ENCODE results near the gene ARHGEF25. TPM values are rescaled to one million over a fixed set of nuclear protein-coding genes. Genes with fewer than 3 reads are reported as not detected.

Gene ARHGEF25
- total RNA-seq, 1 donor from 2014 or later: 16.8 TPM

- H3K4me1 Mint-ChIP-seq (ENCODE audit: low read depth, unreplicated experiment): peaks cover 3% of the 10 kb centered on the region
- H4K20me1 ChIP-seq (ENCODE audit: insufficient read depth, low read length): peaks cover 14% of the 10 kb centered on the region
- H3K27ac Mint-ChIP-seq (ENCODE audit: unreplicated experiment): no peak overlapping the region
- FAIRE-seq (no peak), DNase-seq (ENCODE audit: low read depth) (no peak)
- no peaks in the 10 kb centered on the region for H3K79me2 ChIP-seq (ENCODE audit: insufficient read depth, low read length)
- H3K4me1 ChIP-seq (ENCODE audit: insufficient read depth, low read length): peaks cover 9% of the 10 kb centered on the region
- no peaks in the 10 kb centered on the region for H3K9me3 ChIP-seq (ENCODE audit: insufficient read depth, low read depth, low read length)
- H3K4me3 ChIP-seq (ENCODE audit: insufficient read depth, low read depth, low read length): no peak overlapping the region
- H3K9me3 Mint-ChIP-seq (ENCODE audit: unreplicated experiment): peaks cover 11% of the 10 kb centered on the region
- peaks cover 78% of the 10 kb centered on the region for H3K27me3 ChIP-seq (ENCODE audit: insufficient read depth, low read length)
- no peak overlapping the region for H2AFZ ChIP-seq (ENCODE audit: low read depth, low read length)
- H3K9ac ChIP-seq (ENCODE audit: low read length): no peak overlapping the region
- H3K4me2 ChIP-seq (ENCODE audit: low read length): no peak overlapping the region
- H3K27me3 Mint-ChIP-seq (ENCODE audit: low read depth, unreplicated experiment): peaks cover 92% of the 10 kb centered on the region
- peaks cover 26% of the 10 kb centered on the region for H3K36me3 Mint-ChIP-seq (ENCODE audit: low read depth, unreplicated experiment)
- no peak overlapping the region for H3K4me3 Mint-ChIP-seq (ENCODE audit: unreplicated experiment)
- TF ChIP-seq CTCF (IDR thresholded peaks at IDR 0.05; ENCODE audit: insufficient read depth, low read depth, low read length): no peak
- TF ChIP-seq EZH2 (IDR thresholded peaks at IDR 0.05; ENCODE audit: insufficient read depth, low read length): no peak
- no peak overlapping the region for H3K27ac ChIP-seq (ENCODE audit: low read depth, low read length)
- no peaks in the 10 kb centered on the region for H3K36me3 ChIP-seq (ENCODE audit: insufficient read depth, low read length)
Observed at GRCh38 chr12:57625261-57626032, 14.2 kb downstream of the ARHGEF25 start.

GRCh38 chr12:57626111-57626920, 15.1 kb downstream of the ARHGEF25 start:
- Histone ChIP-seq H3K4me3 (ENCODE audit: insufficient read depth, low read depth, low read length) (no peak overlapping the region), H3K9me3 (ENCODE audit: insufficient read depth, low read depth, low read length) (no peaks in the 10 kb centered on the region), H3K9ac (ENCODE audit: low read length) (no peak overlapping the region), H3K27ac (ENCODE audit: low read depth, low read length) (no peak overlapping the region), H2AFZ (ENCODE audit: low read depth, low read length) (no peak overlapping the region), H3K36me3 (ENCODE audit: insufficient read depth, low read length) (no peaks in the 10 kb centered on the region), H3K4me2 (ENCODE audit: low read length) (no peak overlapping the region), H3K27me3 (ENCODE audit: insufficient read depth, low read length) (peaks cover 77% of the 10 kb centered on the region), H4K20me1 (ENCODE audit: insufficient read depth, low read length) (peaks cover 9% of the 10 kb centered on the region), H3K79me2 (ENCODE audit: insufficient read depth, low read length) (no peaks in the 10 kb centered on the region), H3K4me1 (ENCODE audit: insufficient read depth, low read length) (peaks cover 3% of the 10 kb centered on the region)
- Mint-ChIP-seq H3K27me3 (ENCODE audit: low read depth, unreplicated experiment) (peaks cover 92% of the 10 kb centered on the region), H3K27ac (ENCODE audit: unreplicated experiment) (no peak overlapping the region), H3K4me3 (ENCODE audit: unreplicated experiment) (no peak overlapping the region), H3K36me3 (ENCODE audit: low read depth, unreplicated experiment) (peaks cover 23% of the 10 kb centered on the region), H3K9me3 (ENCODE audit: unreplicated experiment) (peaks cover 10% of the 10 kb centered on the region), H3K4me1 (ENCODE audit: low read depth, unreplicated experiment) (peaks cover under 1% of the 10 kb centered on the region)
- TF ChIP-seq EZH2 (IDR thresholded peaks at IDR 0.05; ENCODE audit: insufficient read depth, low read length) (no peak), CTCF (IDR thresholded peaks at IDR 0.05; ENCODE audit: insufficient read depth, low read depth, low read length) (no peak)
- FAIRE-seq (no peak), DNase-seq (ENCODE audit: low read depth) (no peak)
